Activated T-cell treated with anti-CD3 and anti-CD28 coated beads, Interleukin-2, amount 50 U/mL, for 24 hours (primary cell): Measurements from ENCODE around the gene ARHGAP12.

Experiments used
- DNase-seq: peaks from one replicate; pipeline ENCODE4 v3.0.0-alpha.2; 2020
- H3K27ac Mint-ChIP-seq: 2 replicates; pipeline ENCODE4 v1.8.0; 2020; ENCODE audit warnings: mild to moderate bottlenecking, mixed read lengths
- H3K27me3 Mint-ChIP-seq: 2 replicates; pipeline ENCODE4 v1.8.0; 2020; ENCODE audit warnings: mixed read lengths
- H3K36me3 Mint-ChIP-seq: 2 replicates; pipeline ENCODE4 v1.8.0; 2020; ENCODE audit warnings: low read depth, mixed read lengths
- H3K4me1 Mint-ChIP-seq: 2 replicates; pipeline ENCODE4 v1.8.0; 2020; ENCODE audit warnings: low read depth, mixed read lengths
- H3K4me3 Mint-ChIP-seq: 2 replicates; pipeline ENCODE4 v1.8.0; 2020; ENCODE audit warnings: mild to moderate bottlenecking, moderate library complexity, mixed read lengths
- H3K9me3 Mint-ChIP-seq: 2 replicates; pipeline ENCODE4 v1.8.0; 2020; ENCODE audit warnings: mixed read lengths

The ARHGAP12 gene

DNA sequence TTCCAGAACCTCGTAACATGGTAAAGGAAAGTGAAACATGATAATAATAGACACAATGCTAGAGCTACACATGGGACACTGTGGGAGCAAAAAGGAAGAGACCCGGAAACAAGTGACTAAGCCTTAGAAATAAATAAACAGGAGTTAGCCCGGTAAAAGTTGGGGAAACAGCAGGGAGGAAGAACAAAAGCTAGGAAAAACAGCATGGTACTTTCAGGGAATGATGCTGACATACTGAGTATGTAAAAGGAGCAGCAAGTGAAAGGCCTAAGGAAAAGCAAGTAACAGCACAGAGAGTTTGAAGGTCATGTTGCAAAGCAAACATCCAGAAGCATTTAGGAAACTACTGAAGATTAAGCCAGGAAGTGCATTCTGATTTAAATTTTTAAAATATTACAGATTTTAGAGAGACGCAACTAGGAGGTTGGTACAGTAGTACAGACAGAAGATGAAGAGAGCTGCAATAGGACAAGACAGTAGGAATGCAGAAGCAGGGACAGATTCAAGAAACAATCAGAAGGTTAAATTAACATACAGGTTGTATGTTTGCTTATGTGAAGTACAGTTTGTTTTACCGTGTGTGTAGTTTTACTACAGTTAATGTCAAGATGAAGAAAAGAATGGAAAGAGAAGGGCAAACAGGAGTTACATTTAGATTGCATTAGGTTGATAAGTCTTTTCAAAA, 63.7 kb downstream of the ARHGAP12 start:
- Mint-ChIP-seq H3K4me3 (no peak overlapping the region), H3K36me3 (peaks cover 11% of the 10 kb centered on the region), H3K9me3 (no peaks in the 10 kb centered on the region), H3K4me1 (peaks cover 23% of the 10 kb centered on the region), H3K27ac (no peak overlapping the region), H3K27me3 (no peaks in the 10 kb centered on the region)
- no peak for DNase-seq

DNA sequence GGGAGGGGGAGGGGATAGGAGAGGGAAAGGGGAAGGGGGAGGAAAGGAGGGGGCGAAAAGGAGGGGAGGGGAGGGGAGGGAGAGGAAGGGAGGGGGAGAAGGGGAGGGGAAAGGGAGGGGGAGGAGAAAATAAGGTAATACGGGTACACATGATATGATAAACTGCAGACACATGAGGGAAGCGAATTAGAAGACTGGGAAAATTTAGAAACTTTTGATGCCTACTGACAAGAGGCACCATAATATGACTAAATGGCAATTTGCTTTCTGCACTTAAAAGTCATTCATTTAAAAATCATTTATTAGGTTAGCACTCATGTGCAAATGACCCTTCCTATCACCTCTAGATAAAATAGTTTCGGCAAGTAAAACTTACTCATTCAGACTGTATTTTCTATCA, 73.6 kb downstream of the ARHGAP12 start:
- no peaks in the 10 kb centered on the region for H3K9me3 Mint-ChIP-seq
- peaks cover 16% of the 10 kb centered on the region for H3K4me1 Mint-ChIP-seq
- H3K4me3 Mint-ChIP-seq, result no peak overlapping the region
- no peak for DNase-seq
- no peak overlapping the region for H3K27ac Mint-ChIP-seq
- H3K36me3 Mint-ChIP-seq, result peaks cover 24% of the 10 kb centered on the region
- no peaks in the 10 kb centered on the region for H3K27me3 Mint-ChIP-seq

DNA sequence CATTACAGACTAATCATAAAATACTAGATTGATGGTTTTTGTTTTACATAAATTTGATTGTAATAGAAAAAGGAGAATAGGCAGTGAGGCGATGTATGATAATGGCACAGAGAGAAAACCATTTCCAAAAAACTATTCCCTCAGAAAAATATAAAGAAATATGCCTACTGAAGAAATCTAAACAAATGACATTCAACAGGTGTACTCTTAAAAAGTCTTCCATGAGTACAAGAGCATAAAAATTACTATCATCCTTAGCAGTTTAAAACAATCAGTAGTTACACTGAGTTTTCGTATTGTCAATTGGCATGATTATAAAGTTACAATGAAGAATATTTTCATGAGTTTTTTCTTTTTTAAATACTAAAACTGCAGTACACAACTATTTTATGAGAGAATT, 75.0 kb downstream of the ARHGAP12 start:
- Mint-ChIP-seq H3K36me3 (peaks cover 16% of the 10 kb centered on the region), H3K4me3 (no peak overlapping the region), H3K27me3 (no peaks in the 10 kb centered on the region), H3K27ac (no peak overlapping the region), H3K4me1 (peaks cover 16% of the 10 kb centered on the region), H3K9me3 (no peaks in the 10 kb centered on the region)
- no peak for DNase-seq

DNA sequence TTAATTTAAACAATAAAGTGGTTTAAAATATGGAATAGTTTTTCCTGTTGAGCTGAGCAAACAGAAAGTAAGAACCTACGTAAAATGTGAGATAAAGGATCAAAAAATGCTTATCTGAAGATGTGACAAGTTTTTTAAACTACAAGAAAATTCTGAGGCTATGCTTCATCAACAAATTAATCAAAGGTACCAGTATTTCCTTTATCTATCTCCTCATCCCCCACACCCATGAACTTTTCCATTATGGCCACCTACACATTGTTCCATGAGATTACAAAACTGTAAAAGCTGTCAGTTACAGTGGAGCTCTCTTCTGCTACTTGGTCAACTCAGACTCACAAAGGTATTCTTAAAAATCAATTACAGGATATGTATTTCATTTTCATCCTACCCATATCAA, 77.4 kb downstream of the ARHGAP12 start:
- H3K4me3 Mint-ChIP-seq, result peak overlapping the region; percentile 27

DNA sequence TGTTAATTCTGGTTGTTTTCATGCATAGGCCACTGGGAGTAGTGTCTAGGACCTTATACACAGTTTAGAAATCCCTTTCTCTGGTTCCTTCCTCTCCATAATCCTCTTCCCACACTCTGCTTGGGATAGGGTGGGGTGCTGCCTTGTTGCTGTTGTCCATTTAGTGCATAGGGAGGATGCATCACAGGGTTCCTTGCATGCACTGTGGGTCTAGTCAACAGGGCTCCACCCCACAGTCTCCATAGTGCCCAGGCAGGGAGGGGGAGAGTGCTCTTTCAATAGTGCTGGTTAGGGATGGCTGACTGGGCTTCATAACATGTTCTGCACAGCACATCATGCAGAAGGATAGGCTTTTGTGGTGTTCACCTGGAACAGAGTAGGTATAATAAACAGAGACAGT, 81.1 kb downstream of the ARHGAP12 start:
- Mint-ChIP-seq H3K36me3 (peaks cover 10% of the 10 kb centered on the region), H3K4me1 (peaks cover 21% of the 10 kb centered on the region), H3K27me3 (no peaks in the 10 kb centered on the region), H3K4me3 (no peak overlapping the region), H3K27ac (no peak overlapping the region), H3K9me3 (no peaks in the 10 kb centered on the region)
- no peak for DNase-seq

More for the DNA sequence above, 77.4 kb downstream of the ARHGAP12 start:
- no peaks in the 10 kb centered on the region for H3K9me3 Mint-ChIP-seq
- peaks cover 15% of the 10 kb centered on the region for H3K4me1 Mint-ChIP-seq
- DNase-seq, result no peak
- H3K36me3 Mint-ChIP-seq, result peaks cover 12% of the 10 kb centered on the region
- no peaks in the 10 kb centered on the region for H3K27me3 Mint-ChIP-seq
- H3K27ac Mint-ChIP-seq, result peak overlapping the region; percentile 7

DNA sequence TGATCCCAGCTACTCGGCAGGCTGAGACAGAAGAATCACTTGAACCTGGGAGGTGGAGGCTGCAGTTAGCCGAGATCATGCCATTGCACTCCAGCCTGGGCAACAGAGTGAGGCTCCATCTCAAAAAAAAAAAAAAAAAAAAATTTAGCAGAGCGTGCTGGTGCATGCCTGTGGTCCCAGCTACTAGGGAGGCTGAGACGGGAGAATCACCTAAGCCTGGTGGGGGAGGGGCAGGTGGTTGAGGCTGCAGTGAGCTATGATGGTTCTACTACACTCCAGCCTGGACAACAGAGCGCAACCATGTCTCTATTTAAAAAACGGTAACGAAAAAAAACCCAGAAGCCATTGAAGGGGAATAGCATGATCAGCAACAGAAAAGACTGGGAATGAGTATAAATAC, 89.9 kb downstream of the ARHGAP12 start:
- DNase-seq, result no peak
- H3K4me1 Mint-ChIP-seq, result peaks cover 8% of the 10 kb centered on the region
- H3K36me3 Mint-ChIP-seq, result peaks cover 10% of the 10 kb centered on the region
- no peaks in the 10 kb centered on the region for H3K27me3 Mint-ChIP-seq
- H3K4me3 Mint-ChIP-seq, result no peak overlapping the region
- H3K27ac Mint-ChIP-seq, result no peak overlapping the region
- H3K9me3 Mint-ChIP-seq, result no peaks in the 10 kb centered on the region

DNA sequence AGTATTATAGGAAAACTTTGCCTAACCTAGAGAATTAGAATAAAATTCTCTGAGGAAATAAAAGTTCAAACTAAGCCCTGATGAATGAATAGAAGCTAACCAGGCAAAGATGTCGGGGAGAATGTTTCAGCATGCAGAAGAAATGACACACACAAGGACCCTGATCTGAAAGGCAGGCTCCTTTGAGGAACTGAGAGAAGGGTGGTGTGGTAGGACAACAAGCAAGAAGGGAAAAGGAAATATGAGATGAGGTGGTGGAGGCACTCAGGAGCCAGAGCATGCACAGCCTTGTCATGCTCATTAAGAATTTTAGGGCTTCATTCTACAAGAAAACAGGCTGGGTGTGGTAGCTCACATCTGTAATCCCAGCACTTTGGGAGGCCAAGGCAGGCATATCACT, 90.6 kb downstream of the ARHGAP12 start:
- no peak for DNase-seq
- Mint-ChIP-seq H3K36me3 (peaks cover 10% of the 10 kb centered on the region), H3K4me1 (peaks cover 8% of the 10 kb centered on the region), H3K27me3 (no peaks in the 10 kb centered on the region), H3K27ac (no peak overlapping the region), H3K4me3 (no peak overlapping the region), H3K9me3 (no peaks in the 10 kb centered on the region)

DNA sequence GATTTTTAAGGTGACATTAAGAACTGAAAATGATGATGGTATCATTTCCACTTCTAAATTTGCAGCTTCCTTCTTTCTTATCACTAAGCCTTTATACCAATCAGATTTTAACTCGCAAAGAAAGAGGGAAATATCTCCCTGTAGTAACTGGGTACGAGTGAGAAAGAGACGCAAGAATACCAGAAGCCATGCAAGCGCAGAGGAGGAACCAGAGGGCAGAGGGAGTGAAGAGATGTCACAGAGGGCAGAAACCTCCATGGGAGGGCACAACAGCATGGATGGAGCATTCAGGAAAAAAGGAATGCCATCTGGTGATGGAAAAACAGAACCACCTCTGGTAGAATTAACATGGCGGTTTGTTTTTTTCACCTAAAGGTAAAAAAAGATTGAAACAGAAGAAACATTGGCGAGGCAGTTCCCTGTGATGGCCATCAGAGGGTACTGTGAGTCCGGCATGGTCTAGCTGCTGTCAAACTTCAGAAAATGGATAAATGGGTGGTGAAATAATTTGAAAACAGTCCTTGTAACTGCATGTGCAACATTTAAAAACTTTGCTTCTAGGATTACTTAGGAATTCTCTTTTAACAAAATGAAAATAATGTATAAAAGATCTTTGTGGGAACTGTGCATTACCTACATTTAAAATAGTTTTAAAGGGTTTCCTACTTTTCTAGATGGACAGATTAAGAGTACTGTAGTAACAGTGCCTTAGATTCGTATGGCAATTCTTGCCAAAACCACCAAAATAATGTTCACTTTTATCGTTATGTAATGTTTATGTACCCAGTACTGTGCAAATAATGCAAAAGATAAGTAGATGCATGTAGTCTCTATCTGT, 91.8 kb downstream of the ARHGAP12 start:
- no peaks in the 10 kb centered on the region for H3K27me3 Mint-ChIP-seq
- H3K36me3 Mint-ChIP-seq, result peaks cover 7% of the 10 kb centered on the region
- DNase-seq, result no peak
- H3K27ac Mint-ChIP-seq, result no peak overlapping the region
- H3K9me3 Mint-ChIP-seq, result no peaks in the 10 kb centered on the region
- H3K4me3 Mint-ChIP-seq, result no peak overlapping the region
- H3K4me1 Mint-ChIP-seq, result peaks cover 6% of the 10 kb centered on the region

DNA sequence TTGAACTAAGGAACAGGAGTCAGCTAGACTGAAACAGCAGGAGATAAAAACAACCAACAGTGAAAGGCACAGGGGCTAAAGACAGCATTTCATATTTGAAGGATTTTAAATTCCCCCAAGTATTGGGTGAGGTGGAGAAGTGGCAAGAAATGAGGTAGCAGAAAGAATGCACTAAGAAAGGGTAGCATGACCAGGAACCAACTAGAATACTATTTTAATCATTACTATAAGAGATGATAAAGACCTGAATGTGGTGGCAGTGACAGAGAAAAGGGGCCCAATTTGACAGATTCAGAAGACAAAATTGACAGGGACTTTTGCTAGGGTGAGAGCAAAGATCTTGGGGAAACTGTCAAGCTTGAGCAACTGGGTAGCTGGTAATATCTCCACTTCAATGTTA, 94.9 kb downstream of the ARHGAP12 start:
- Mint-ChIP-seq H3K9me3 (no peaks in the 10 kb centered on the region), H3K27me3 (no peaks in the 10 kb centered on the region), H3K36me3 (peaks cover 7% of the 10 kb centered on the region), H3K4me1 (peaks cover 6% of the 10 kb centered on the region), H3K27ac (no peak overlapping the region), H3K4me3 (no peak overlapping the region)
- no peak for DNase-seq

DNA sequence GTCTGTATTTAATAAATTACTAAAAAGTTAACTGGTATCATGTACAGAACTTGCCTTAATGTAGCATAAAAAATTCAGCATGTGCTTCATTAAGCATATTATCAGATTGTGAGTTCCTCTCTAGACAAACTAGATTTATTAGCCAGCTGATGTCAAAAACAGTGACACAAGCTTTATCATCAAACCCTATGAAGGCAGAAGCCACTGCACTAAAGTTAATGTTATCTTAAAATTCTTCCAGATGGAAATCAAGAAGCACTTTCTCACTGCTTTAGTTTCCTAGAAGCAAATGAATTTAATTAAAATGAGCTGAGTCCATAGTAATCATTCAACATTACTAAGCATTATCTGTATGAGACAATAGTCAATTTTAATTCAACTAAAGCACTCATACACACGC, 96.4 kb downstream of the ARHGAP12 start:
- no peak overlapping the region for H3K4me3 Mint-ChIP-seq
- no peaks in the 10 kb centered on the region for H3K27me3 Mint-ChIP-seq
- H3K36me3 Mint-ChIP-seq, result peaks cover 6% of the 10 kb centered on the region
- H3K9me3 Mint-ChIP-seq, result no peaks in the 10 kb centered on the region
- no peak for DNase-seq
- H3K27ac Mint-ChIP-seq, result no peak overlapping the region
- H3K4me1 Mint-ChIP-seq, result peaks cover 6% of the 10 kb centered on the region

DNA sequence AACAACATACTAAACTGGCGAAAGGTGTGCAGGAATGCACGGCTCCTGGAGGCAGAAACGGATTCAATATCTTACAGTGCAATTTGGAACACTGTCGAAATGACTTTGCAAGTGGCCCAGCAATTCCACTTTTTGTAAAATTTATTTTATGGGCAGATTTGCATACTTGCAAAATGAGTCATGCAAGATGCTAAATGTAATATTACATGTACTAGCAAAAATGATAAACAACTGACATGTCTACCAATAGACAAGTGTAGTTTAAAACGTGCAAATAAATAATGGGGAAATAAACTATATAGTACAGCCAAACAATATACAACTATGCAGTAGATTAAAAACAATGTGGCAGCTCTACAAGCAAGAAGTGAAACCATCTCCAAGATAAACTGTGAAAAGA, 97.7 kb downstream of the ARHGAP12 start:
- Mint-ChIP-seq H3K27ac (no peak overlapping the region), H3K4me3 (no peak overlapping the region), H3K27me3 (no peaks in the 10 kb centered on the region), H3K9me3 (no peaks in the 10 kb centered on the region), H3K4me1 (peaks cover 6% of the 10 kb centered on the region), H3K36me3 (peaks cover 11% of the 10 kb centered on the region)
- no peak for DNase-seq

DNA sequence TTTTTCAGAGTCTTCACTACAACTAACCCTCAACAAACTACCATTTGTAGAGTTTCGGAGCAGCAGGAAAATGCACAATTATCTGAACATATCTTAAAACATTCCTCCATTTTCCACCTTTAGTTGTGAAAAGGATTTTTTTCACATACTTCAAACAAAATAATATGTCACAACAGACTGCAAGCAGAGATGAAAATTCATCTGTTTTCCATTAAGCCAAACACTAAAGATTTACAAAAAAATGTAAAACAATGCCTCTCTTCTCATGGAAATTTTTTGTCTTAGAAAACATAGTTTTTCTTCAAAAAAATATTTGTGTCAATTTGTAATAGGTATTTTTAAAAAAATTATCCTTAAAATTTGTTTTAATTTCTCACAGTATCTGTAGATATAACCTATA, 98.9 kb downstream of the ARHGAP12 start:
- H3K27me3 Mint-ChIP-seq, result no peaks in the 10 kb centered on the region
- peaks cover 6% of the 10 kb centered on the region for H3K4me1 Mint-ChIP-seq
- DNase-seq, result no peak
- H3K4me3 Mint-ChIP-seq, result no peak overlapping the region
- no peak overlapping the region for H3K27ac Mint-ChIP-seq
- no peaks in the 10 kb centered on the region for H3K9me3 Mint-ChIP-seq
- peaks cover 18% of the 10 kb centered on the region for H3K36me3 Mint-ChIP-seq

DNA sequence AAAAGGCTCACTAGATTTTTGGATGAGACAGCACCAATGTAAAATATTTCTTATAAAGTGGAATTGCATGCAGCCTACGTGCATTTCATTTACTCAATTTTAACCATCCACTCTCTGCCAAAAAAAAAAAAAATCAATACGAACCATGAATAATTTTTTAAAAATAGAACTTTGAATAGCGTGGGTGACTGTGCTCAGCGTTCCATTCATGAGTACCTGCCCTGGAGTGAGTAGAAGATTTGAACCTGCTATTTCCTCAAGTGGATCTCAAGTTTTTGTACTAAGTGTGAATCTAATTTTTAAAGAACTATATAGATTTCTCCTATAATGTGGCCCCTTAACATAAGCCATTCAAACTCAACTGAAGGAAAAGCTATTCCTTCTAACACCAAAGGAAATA, 105.3 kb downstream of the ARHGAP12 start:
- H3K27ac Mint-ChIP-seq, result no peak overlapping the region
- H3K9me3 Mint-ChIP-seq, result no peaks in the 10 kb centered on the region
- no peaks in the 10 kb centered on the region for H3K4me1 Mint-ChIP-seq
- peaks cover 32% of the 10 kb centered on the region for H3K36me3 Mint-ChIP-seq
- H3K27me3 Mint-ChIP-seq, result no peaks in the 10 kb centered on the region
- H3K4me3 Mint-ChIP-seq, result no peak overlapping the region
- no peak for DNase-seq

DNA sequence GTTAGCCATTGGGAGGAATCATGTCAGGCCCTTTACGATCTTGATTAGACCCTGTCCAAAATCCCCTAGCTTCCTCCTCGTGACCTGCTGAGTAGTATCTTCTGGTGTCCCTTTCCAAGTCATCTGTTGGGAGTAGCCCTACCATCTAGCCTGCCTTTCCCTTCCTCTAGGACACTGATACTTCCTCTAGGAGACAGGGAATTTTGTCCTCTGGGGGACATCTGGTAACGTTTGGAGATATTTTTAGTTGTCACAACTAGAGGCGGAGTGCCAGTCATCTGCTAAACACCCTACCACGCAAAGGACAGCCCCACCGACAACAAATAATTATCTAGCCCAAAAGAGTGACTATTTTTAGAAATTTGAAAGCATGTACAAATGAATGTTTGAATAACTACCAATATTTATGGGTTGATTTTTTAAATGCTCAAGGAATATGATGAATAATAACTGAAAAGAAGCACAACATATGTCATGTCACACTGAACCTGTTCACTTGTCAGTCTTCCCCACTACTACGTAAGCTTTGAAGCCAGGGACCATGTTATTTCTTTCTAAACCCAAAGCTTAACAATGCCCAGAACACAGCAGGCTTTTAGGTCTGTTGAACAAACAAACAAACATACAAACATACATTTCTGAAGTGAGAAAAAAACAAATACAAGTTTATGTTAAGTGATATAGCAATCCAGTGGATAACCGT, 105.9 kb downstream of the ARHGAP12 start:
- no peak for DNase-seq
- Mint-ChIP-seq H3K36me3 (peaks cover 33% of the 10 kb centered on the region), H3K4me1 (no peaks in the 10 kb centered on the region), H3K9me3 (no peaks in the 10 kb centered on the region), H3K4me3 (no peak overlapping the region), H3K27me3 (no peaks in the 10 kb centered on the region), H3K27ac (no peak overlapping the region)

DNA sequence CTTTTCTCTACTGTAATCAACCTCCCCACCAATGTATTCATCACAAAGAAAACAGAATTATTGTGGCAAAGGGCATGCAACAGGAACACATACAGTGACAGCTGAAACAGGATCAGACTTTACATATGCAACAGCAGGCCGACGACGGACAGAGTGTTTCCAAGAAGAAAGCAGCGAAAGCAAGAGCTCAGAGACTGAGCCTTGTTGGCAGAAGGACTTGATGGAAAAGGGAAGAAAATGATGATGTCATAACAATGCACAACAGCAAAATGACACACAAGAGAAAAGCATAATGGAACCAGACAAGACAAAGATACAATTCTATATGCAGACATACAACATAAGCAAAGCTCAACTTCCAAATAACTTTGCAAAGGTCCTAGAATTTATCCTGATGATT, 106.5 kb downstream of the ARHGAP12 start:
- H3K36me3 Mint-ChIP-seq, result peaks cover 35% of the 10 kb centered on the region
- H3K27ac Mint-ChIP-seq, result no peak overlapping the region
- no peak overlapping the region for H3K4me3 Mint-ChIP-seq
- no peak for DNase-seq
- H3K4me1 Mint-ChIP-seq, result no peaks in the 10 kb centered on the region
- no peaks in the 10 kb centered on the region for H3K9me3 Mint-ChIP-seq
- H3K27me3 Mint-ChIP-seq, result no peaks in the 10 kb centered on the region
